Endothelial cell of umbilical vein (primary cell): ENCODE results near the gene DAPK2. TPM values are rescaled to one million over a fixed set of nuclear protein-coding genes. Genes with fewer than 3 reads are reported as not detected.

ENCODE experiments used
- BruUV-seq: library from RNA; stranded (reverse); fragments of 400-500 nt; replicated peaks from 2 replicates; lab custom pipeline; 2021; lab: Mats Ljungman, UMichigan
- CTCF ChIA-PET: fragments of 300-600, 350-600 bp; sonication (Branson Sonifier 250); formaldehyde crosslinking; loops from one replicate; lab custom pipeline; 2021; ENCODE audit warnings: antibody characterized with exemption, inconsistent platforms; lab: Charles Lee
- POLR2A ChIA-PET: fragments of 300-600, 350-600 bp; sonication (Branson Sonifier 250); formaldehyde crosslinking; loops from one replicate; lab custom pipeline; 2021; ENCODE audit warnings: antibody characterized with exemption, inconsistent platforms; lab: Charles Lee
- DNase-seq: peaks from one replicate; pipeline ENCODE4 v3.0.0-alpha.2; 2011; ENCODE audit warnings: low read depth, low spot score
- FAIRE-seq: peaks from 2 replicates; lab custom pipeline; 2011; peaks lifted over from hg19 to GRCh38; lab: Jason Lieb, UNC
- H2AFZ ChIP-seq: 2 replicates; pipeline ENCODE4 v1.6.0; 2012; ENCODE audit warnings: low read depth, low read length, control low read depth, inconsistent platforms
- H3K27ac ChIP-seq: 2 replicates; pipeline ENCODE4 v1.5.1; 2011; ENCODE audit warnings: low read depth, mild to moderate bottlenecking, control low read depth, low read length, moderate library complexity; ENCODE audit not compliant: insufficient read depth
- H3K27me3 ChIP-seq, 2 experiments: 2 replicates each; pipeline versions ENCODE4 v1.6.0 to v1.6.1; 2011; ENCODE audit warnings: low read length in 2 of 2, mixed read lengths in 1 of 2; ENCODE audit not compliant: control insufficient read depth in 2 of 2, insufficient read depth in 2 of 2
- H3K36me3 ChIP-seq, 2 experiments: 2 replicates in 1 of 2; 3 replicates in 1 of 2; pipeline ENCODE4 v1.5.1; 2011; ENCODE audit warnings: low read length in 2 of 2, mild to moderate bottlenecking in 1 of 2, moderate library complexity in 1 of 2; ENCODE audit not compliant: control insufficient read depth in 2 of 2, insufficient read depth in 2 of 2; ENCODE audit errors: extremely low read depth in 1 of 2
- H3K4me1 ChIP-seq: 3 replicates; pipeline ENCODE4 v1.5.1; 2011; ENCODE audit warnings: mild to moderate bottlenecking, low read length; ENCODE audit not compliant: control insufficient read depth, insufficient read depth; ENCODE audit errors: extremely low read depth
- H3K4me2 ChIP-seq: 2 replicates; pipeline ENCODE4 v1.6.1; 2011; ENCODE audit warnings: low read length, control low read depth, mixed read lengths; ENCODE audit not compliant: insufficient read depth
- H3K4me3 ChIP-seq, 3 experiments: fragments of 200-600 bp in 1 of 3; sonication (generic), shearing (Covaris generic) in 1 of 3; replicated peaks in 1 of 3; 2 replicates each; pipeline ENCODE4 v1.5.1; 2011 to 2016; ENCODE audit warnings: control low read depth in 3 of 3, low read length in 3 of 3, mild to moderate bottlenecking in 2 of 3, inconsistent platforms in 1 of 3, low read depth in 1 of 3, moderate library complexity in 1 of 3; ENCODE audit not compliant: insufficient read depth in 1 of 3
- H3K79me2 ChIP-seq: 2 replicates; pipeline ENCODE4 v1.6.0; 2012; ENCODE audit warnings: low read length, inconsistent platforms; ENCODE audit not compliant: control insufficient read depth, insufficient read depth
- H3K9ac ChIP-seq: replicated peaks from 2 replicates; pipeline ENCODE3; 2011; ENCODE audit warnings: low read length, control low read depth; ENCODE audit not compliant: insufficient read depth; ENCODE audit errors: extremely low read depth
- H3K9me1 ChIP-seq: replicated peaks from 3 replicates; pipeline ENCODE4 v1.6.0; 2011; ENCODE audit warnings: mild to moderate bottlenecking, low read length; ENCODE audit not compliant: control insufficient read depth, insufficient read depth; ENCODE audit errors: extremely low read depth
- H3K9me3 ChIP-seq: replicated peaks from 2 replicates; pipeline ENCODE4 v1.5.1; 2012; ENCODE audit warnings: low read length, inconsistent platforms; ENCODE audit not compliant: control insufficient read depth, insufficient read depth
- H4K20me1 ChIP-seq: replicated peaks from 2 replicates; pipeline ENCODE3; 2011; ENCODE audit warnings: mild to moderate bottlenecking, low read length; ENCODE audit not compliant: control insufficient read depth, insufficient read depth; ENCODE audit errors: extremely low read depth
- CTCF ChIP-seq, 2 donors: IDR thresholded peaks; 1 replicate in 1 of 2; 2 replicates in 1 of 2; pipeline ENCODE4 v1.5.1; 2011; ENCODE audit warnings: low read length in 2 of 2, mild to moderate bottlenecking in 2 of 2, moderate library complexity in 2 of 2, control low read depth in 1 of 2, inconsistent platforms in 1 of 2, low read depth in 1 of 2; ENCODE audit not compliant: insufficient read depth in 1 of 2; ENCODE audit errors: extremely low read depth in 1 of 2
- EZH2 ChIP-seq: IDR thresholded peaks from 2 replicates; pipeline ENCODE4 v1.6.1; 2012; ENCODE audit warnings: borderline replicate concordance, low read depth, mild to moderate bottlenecking, moderate library complexity, low read length, inconsistent platforms; ENCODE audit not compliant: severe bottlenecking
- FOS ChIP-seq: IDR thresholded peaks from 2 replicates; pipeline ENCODE4 v1.6.1; 2011; ENCODE audit warnings: mild to moderate bottlenecking, low read length, moderate library complexity, borderline replicate concordance; ENCODE audit not compliant: insufficient read depth
- GATA2 ChIP-seq: IDR thresholded peaks from 2 replicates; pipeline ENCODE4 v1.7.0; 2011; ENCODE audit warnings: low read depth, mild to moderate bottlenecking, moderate library complexity, mixed read lengths, low read length; ENCODE audit not compliant: insufficient read length, insufficient read depth
- JUN ChIP-seq: IDR thresholded peaks from 2 replicates; pipeline ENCODE4 v1.6.1; 2011; ENCODE audit warnings: borderline replicate concordance, low read depth; ENCODE audit not compliant: insufficient read length, insufficient read depth
- MAX ChIP-seq: IDR thresholded peaks from 2 replicates; pipeline ENCODE4 v1.6.1; 2011; ENCODE audit not compliant: insufficient read depth, insufficient read length
- MYC ChIP-seq: IDR thresholded peaks from one replicate; pipeline ENCODE4 v1.6.1; 2011; ENCODE audit warnings: mild to moderate bottlenecking, low read depth, low read length
- POLR2A ChIP-seq: IDR thresholded peaks from 2 replicates; pipeline ENCODE4 v1.6.1; 2012; ENCODE audit warnings: low read depth, mild to moderate bottlenecking, control low read depth, low read length
- POLR2AphosphoS5 ChIP-seq: IDR thresholded peaks from 2 replicates; pipeline ENCODE4 v1.6.1; 2012; ENCODE audit warnings: low read depth, mild to moderate bottlenecking, control low read depth, low read length, moderate library complexity; ENCODE audit not compliant: insufficient read depth
- dilution Hi-C: fragments of 300-500 bp; cut with MboI; formaldehyde crosslinking; loops from one replicate; pipeline ENCODE4 v1.15.0; 2019; ENCODE audit warnings: low sequenced_read_pairs; ENCODE audit not compliant: extremely low pct_ligation_motif_present
- intact Hi-C: fragments of 100-400 bp; cut with micrococcal nuclease; formaldehyde crosslinking; loops from one replicate; pipeline ENCODE4 v1.10.0; 2022
- polyA plus RNA-seq, 4 experiments: library from polyadenylated mRNA; depleted of rRNA in 3 of 4; stranded (reverse) in 3 of 4; unstranded in 1 of 4; fragments of >200 nt; gene quantifications; 2 replicates each; pipeline versions ENCODE4 v1.2.1 to v1.2.3, GENCODE V29; 2011 to 2012; ENCODE audit warnings: missing spikeins in 1 of 4
- total RNA-seq: library from RNA; stranded (reverse); gene quantifications from 2 replicates; pipeline ENCODE4 v1.2.3, GENCODE V29; 2021

Gene DAPK2
- total and polyA plus RNA-seq, 2 donors (not counting 3 experiments of a cell fraction or from before 2014, with no cell fraction given): 2.8 to 6.7 TPM

- Histone ChIP-seq H3K4me3 (no peak overlapping the region), H4K20me1 (no peaks in the 10 kb centered on the region), H2AFZ (no peak overlapping the region), H3K9ac (no peak overlapping the region), H3K4me1 (peaks cover 27% of the 10 kb centered on the region), H3K36me3 (no peaks in the 10 kb centered on the region), H3K79me2 (no peaks in the 10 kb centered on the region), H3K27me3 (no peaks in the 10 kb centered on the region), H3K9me1 (no peaks in the 10 kb centered on the region), H3K27ac (no peak overlapping the region), H3K4me2 (no peak overlapping the region), H3K9me3 (no peaks in the 10 kb centered on the region)
- TF ChIP-seq MAX (no peak), POLR2A (no peak)
- CTCF ChIA-PET: interaction anchor here (1.0 to 1.4 kb wide), 4 partner anchors 25 to 155 kb away, joined by 3 to 4 read pairs (median 3); no protein-coding TSS in a partner anchor
- BruUV-seq: no TSS peak
- no peak for DNase-seq
- intact Hi-C loops (no loop called here), dilution Hi-C loops (no loop called here)
- POLR2A ChIA-PET: no interaction called here
- no peak for FAIRE-seq
Measured at GRCh38 chr15:63911160-63911559, 135.1 kb downstream of the DAPK2 start.

- POLR2A ChIA-PET: no interaction called here
- H3K9ac ChIP-seq: no peak overlapping the region
Measured at GRCh38 chr15:63909819-63910437, 136.4 kb downstream of the DAPK2 start.

More at GRCh38 chr15:63909819-63910437, 136.4 kb downstream of the DAPK2 start:
- peaks cover 32% of the 10 kb centered on the region for H3K4me1 ChIP-seq
- H3K27me3 ChIP-seq: no peaks in the 10 kb centered on the region
- no peak overlapping the region for H3K4me2 ChIP-seq
- no peaks in the 10 kb centered on the region for H4K20me1 ChIP-seq
- no peaks in the 10 kb centered on the region for H3K9me3 ChIP-seq
- H3K9me1 ChIP-seq: no peaks in the 10 kb centered on the region
- H2AFZ ChIP-seq: no peak overlapping the region
- H3K27ac ChIP-seq: peak overlapping the region; percentile 39
- no peak overlapping the region for H3K4me3 ChIP-seq
- H3K79me2 ChIP-seq: no peaks in the 10 kb centered on the region
- BruUV-seq: no TSS peak
- H3K36me3 ChIP-seq: no peaks in the 10 kb centered on the region
- DNase-seq (peak; percentile 89), FAIRE-seq (peak; percentile 89)
- CTCF ChIA-PET: interaction anchor here (0.6 to 1.9 kb wide), 8 partner anchors 18 to 158 kb away, joined by 3 to 9 read pairs (median 4); partner anchors contain the start of gene DAPK2
- TF ChIP-seq POLR2AphosphoS5 (no peak), JUN (no peak), POLR2A (no peak), MYC (no peak), MAX (no peak), FOS (no peak), GATA2 (no peak), CTCF (IDR thresholded peaks at IDR 0.05; ENCODE audit: extremely low read depth in 1 of 2, insufficient read depth in 1 of 2, low read depth in 1 of 2, low read length in 2 of 2) (no peak), EZH2 (no peak)
- intact Hi-C loops: loop anchor here (5.0 kb wide), 1 partner anchor 32 kb away; no protein-coding TSS in a partner anchor
- dilution Hi-C loops: no loop called here
